Measurements from ENCODE around the gene LIPG.

DNA sequence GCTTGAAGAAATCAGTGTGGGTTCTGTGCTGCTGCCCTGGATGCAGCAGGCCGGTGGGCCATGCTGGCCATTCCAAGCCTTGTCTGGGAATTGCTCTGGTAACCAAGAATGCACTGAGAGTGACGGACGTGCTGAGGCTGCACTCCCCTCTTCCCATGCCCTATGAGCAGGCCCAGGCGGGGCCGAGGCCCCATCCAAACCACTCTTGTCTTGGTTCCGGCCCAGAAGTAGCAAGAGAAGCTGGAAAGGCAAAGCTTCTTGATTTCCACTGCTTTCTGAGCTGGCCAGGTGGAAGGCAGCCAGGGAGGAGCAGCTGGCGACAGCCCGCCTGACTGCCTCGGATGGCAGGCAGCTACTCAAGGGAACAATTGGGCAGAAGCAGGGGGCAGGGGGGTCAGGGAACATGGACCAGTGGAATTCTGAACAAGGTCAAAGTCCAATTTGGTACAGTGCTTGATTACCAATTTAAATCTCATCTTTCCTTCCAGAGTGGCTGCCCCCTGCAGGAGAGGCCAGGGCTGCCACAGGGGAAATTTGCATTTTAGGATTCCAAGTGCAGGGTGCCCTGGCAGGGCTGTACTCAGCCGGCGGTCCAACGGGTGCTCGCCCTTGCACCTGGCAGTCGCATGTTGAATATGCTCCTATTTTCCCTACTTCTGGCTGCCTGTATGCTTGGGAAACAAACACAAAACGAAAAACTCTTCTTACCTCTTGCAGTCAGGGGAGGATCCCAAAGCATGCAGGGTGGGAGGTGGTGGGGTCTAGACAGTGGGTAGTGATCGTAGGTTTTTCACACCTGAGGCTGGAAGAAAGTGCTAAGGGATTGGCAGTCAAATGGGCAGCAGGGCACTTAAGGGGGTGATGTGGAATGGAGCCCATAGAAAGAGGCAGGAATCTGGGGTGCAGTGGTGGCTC, 67.3 kb downstream of the LIPG start:
- TF ChIP-seq, protein P1, sequence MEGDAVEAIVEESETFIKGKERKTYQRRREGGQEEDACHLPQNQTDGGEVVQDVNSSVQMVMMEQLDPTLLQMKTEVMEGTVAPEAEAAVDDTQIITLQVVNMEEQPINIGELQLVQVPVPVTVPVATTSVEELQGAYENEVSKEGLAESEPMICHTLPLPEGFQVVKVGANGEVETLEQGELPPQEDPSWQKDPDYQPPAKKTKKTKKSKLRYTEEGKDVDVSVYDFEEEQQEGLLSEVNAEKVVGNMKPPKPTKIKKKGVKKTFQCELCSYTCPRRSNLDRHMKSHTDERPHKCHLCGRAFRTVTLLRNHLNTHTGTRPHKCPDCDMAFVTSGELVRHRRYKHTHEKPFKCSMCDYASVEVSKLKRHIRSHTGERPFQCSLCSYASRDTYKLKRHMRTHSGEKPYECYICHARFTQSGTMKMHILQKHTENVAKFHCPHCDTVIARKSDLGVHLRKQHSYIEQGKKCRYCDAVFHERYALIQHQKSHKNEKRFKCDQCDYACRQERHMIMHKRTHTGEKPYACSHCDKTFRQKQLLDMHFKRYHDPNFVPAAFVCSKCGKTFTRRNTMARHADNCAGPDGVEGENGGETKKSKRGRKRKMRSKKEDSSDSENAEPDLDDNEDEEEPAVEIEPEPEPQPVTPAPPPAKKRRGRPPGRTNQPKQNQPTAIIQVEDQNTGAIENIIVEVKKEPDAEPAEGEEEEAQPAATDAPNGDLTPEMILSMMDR (conservative IDR thresholded peaks at IDR 0.05; ENCODE audit: low read length): no peak
- no peak for TF ChIP-seq EZH2phosphoT487 (IDR thresholded peaks at IDR 0.05; ENCODE audit: borderline replicate concordance, low read depth, low read length)
